HepG2 (cell line): ENCODE results near the gene THRA. TPM values are rescaled to one million over a fixed set of nuclear protein-coding genes. Genes with fewer than 3 reads are reported as not detected.
A peak's percentile ranks its signal among the peaks of the same experiment; 100 is the strongest.

Experiments used
- ATAC-seq: fragments of 200-7000 bp; cut with Tn5 transposase; 3 replicates; pipeline ENCODE4 v1.9.1; 2020; ENCODE audit warnings: mild to moderate bottlenecking, moderate library complexity
- BruUV-seq: library from RNA; stranded (reverse); fragments of 400-500 nt; replicated peaks from 2 replicates; lab custom pipeline; 2021; lab: Mats Ljungman, UMichigan
- CTCF ChIA-PET: fragments of 300-600 bp; formaldehyde crosslinking; extraction: SDS; loops from one replicate; lab custom pipeline; 2021; ENCODE audit warnings: low total read pairs, inconsistent platforms, low intra/inter-chr PET ratio; lab: Yijun Ruan, JAX
- POLR2A ChIA-PET: fragments of 350-600 bp; sonication (Branson Sonifier 250); formaldehyde crosslinking; loops from one replicate; lab custom pipeline; 2020; ENCODE audit warnings: antibody characterized with exemption, inconsistent platforms; lab: Yijun Ruan, JAX
- DNase-seq: peaks from one replicate; pipeline ENCODE4 v3.0.0-alpha.2; 2015; ENCODE audit warnings: low spot score
- FAIRE-seq: peaks from 3 replicates; lab custom pipeline; 2011; peaks lifted over from hg19 to GRCh38; lab: Jason Lieb, UNC
- H2AFZ ChIP-seq: one replicate; pipeline ENCODE4 v1.6.1; 2011; ENCODE audit warnings: low read length, inconsistent platforms
- H3K27ac ChIP-seq: fragments of 300-600 bp; 3 replicates; pipeline ENCODE4 v1.8.0; 2011; ENCODE audit warnings: mixed run types, mild to moderate bottlenecking, mixed read lengths, low read length, inconsistent platforms; ENCODE audit not compliant: insufficient read depth; ENCODE audit errors: extremely low read length
- H3K27me3 ChIP-seq, 2 experiments: fragments of 200-600 bp in 1 of 2; 2 replicates in 1 of 2; 3 replicates in 1 of 2; pipeline versions ENCODE4 v1.6.0 to v1.8.0; 2011; ENCODE audit warnings: low read length in 2 of 2, mild to moderate bottlenecking in 2 of 2, moderate library complexity in 2 of 2, inconsistent platforms in 1 of 2; ENCODE audit not compliant: insufficient read depth in 2 of 2, control insufficient read depth in 1 of 2
- H3K36me3 ChIP-seq, 2 experiments: fragments of 200-600 bp in 1 of 2; replicated peaks in 1 of 2; 2 replicates in 1 of 2; 3 replicates in 1 of 2; pipeline versions ENCODE4 v1.5.1 to v1.8.0; 2011; ENCODE audit warnings: low read length in 2 of 2, inconsistent platforms in 1 of 2; ENCODE audit not compliant: insufficient read depth in 2 of 2, control insufficient read depth in 1 of 2
- H3K4me1 ChIP-seq: 2 replicates; pipeline ENCODE4 v1.5.1; 2012; ENCODE audit warnings: low read length, inconsistent platforms; ENCODE audit not compliant: insufficient read depth
- H3K4me2 ChIP-seq: 2 replicates; pipeline ENCODE4 v1.6.0; 2011; ENCODE audit warnings: low read depth, low read length, inconsistent platforms
- H3K4me3 ChIP-seq, 3 experiments: fragments of 200-600 bp in 1 of 3; sonication (generic), shearing (Covaris generic) in 1 of 3; replicated peaks in 1 of 3; 2 replicates each; pipeline ENCODE4 v1.5.1; 2011 to 2016; ENCODE audit warnings: low read length in 3 of 3, inconsistent platforms in 2 of 3, low read depth in 2 of 3, mild to moderate bottlenecking in 2 of 3, control low read depth in 1 of 3, mixed read lengths in 1 of 3; ENCODE audit not compliant: insufficient read depth in 1 of 3
- H3K79me2 ChIP-seq: one replicate; pipeline ENCODE4 v1.6.1; 2011; ENCODE audit warnings: low read length, inconsistent platforms; ENCODE audit not compliant: insufficient read depth
- H3K9ac ChIP-seq: 2 replicates; pipeline ENCODE4 v1.6.0; 2011; ENCODE audit warnings: mild to moderate bottlenecking, low read depth, low read length, inconsistent platforms; ENCODE audit not compliant: insufficient read depth
- H3K9me3 ChIP-seq: 2 replicates; pipeline ENCODE4 v1.5.1; 2012; ENCODE audit warnings: mild to moderate bottlenecking, low read length
- H4K20me1 ChIP-seq: 2 replicates; pipeline ENCODE4 v1.6.0; 2011; ENCODE audit warnings: inconsistent platforms, mild to moderate bottlenecking, low read length, moderate library complexity; ENCODE audit not compliant: insufficient read depth
- CENPT ChIP-seq: sonication (generic); formaldehyde crosslinking; IDR thresholded peaks from 2 replicates; pipeline ENCODE4 v1.8.0; 2022; ENCODE audit warnings: low read depth, mild to moderate bottlenecking, moderate library complexity, missing genetic modification reagents
- E2F5 ChIP-seq: sonication (generic); formaldehyde crosslinking; conservative IDR thresholded peaks from 2 replicates; pipeline ENCODE4 v1.4.0; 2020; ENCODE audit warnings: missing genetic modification reagents
- HNRNPLL ChIP-seq: fragments of 200-400 bp; formaldehyde crosslinking; IDR thresholded peaks from 2 replicates; pipeline ENCODE4 v1.6.1; 2017; ENCODE audit warnings: mild to moderate bottlenecking, low read depth, low read length; ENCODE audit not compliant: poor library complexity, severe bottlenecking
- KDM6A ChIP-seq: IDR thresholded peaks from 2 replicates; pipeline ENCODE4 v1.6.1; 2016; ENCODE audit warnings: low read depth
- NFRKB ChIP-seq: fragments of 450-650 bp; IDR thresholded peaks from 2 replicates; pipeline ENCODE4 v1.6.1; 2017
- ONECUT2 ChIP-seq: sonication (generic); formaldehyde crosslinking; IDR thresholded peaks from 2 replicates; pipeline ENCODE4 v1.4.0; 2020; ENCODE audit warnings: missing genetic modification reagents
- SMAD1 ChIP-seq: sonication (generic); formaldehyde crosslinking; IDR thresholded peaks from 2 replicates; pipeline ENCODE4 v1.4.0; 2020; ENCODE audit warnings: missing genetic modification reagents, low read depth, mild to moderate bottlenecking, borderline replicate concordance
- SOX6 ChIP-seq, 2 experiments: fragments of 450-650 bp in 1 of 2; sonication (generic) in 1 of 2; formaldehyde crosslinking in 1 of 2; IDR thresholded peaks; 2 replicates each; pipeline versions ENCODE4 v1.4.0 to v1.6.1; 2017 to 2020; ENCODE audit warnings: antibody characterized with exemption in 1 of 2, mild to moderate bottlenecking in 1 of 2, missing genetic modification reagents in 1 of 2
- SP1 ChIP-seq, 2 experiments: fragments of 450-650 bp in 1 of 2; sonication (generic) in 1 of 2; formaldehyde crosslinking in 1 of 2; IDR thresholded peaks; 2 replicates each; pipeline versions ENCODE4 v1.4.0 to v1.6.1; 2016 to 2020; ENCODE audit warnings: missing genetic modification reagents in 1 of 2
- TRIM22 ChIP-seq: fragments of 450-650 bp; IDR thresholded peaks from 2 replicates; pipeline ENCODE4 v1.6.1; 2017
- ZBTB25 ChIP-seq: IDR thresholded peaks from 2 replicates; pipeline ENCODE4 v1.6.1; 2018; ENCODE audit warnings: missing genetic modification reagents
- ZNF646 ChIP-seq: sonication (generic); formaldehyde crosslinking; IDR thresholded peaks from 2 replicates; pipeline ENCODE4 v1.9.0; 2021; ENCODE audit warnings: mild to moderate bottlenecking, missing genetic modification reagents
- ZNF746 ChIP-seq: sonication (generic); formaldehyde crosslinking; IDR thresholded peaks from 2 replicates; pipeline ENCODE4 v1.8.0; 2022; ENCODE audit warnings: mild to moderate bottlenecking, missing genetic modification reagents
- WGBS: methylation state at CpG from one replicate; pipeline ENCODE4 v1.1.6; 2017; ENCODE audit warnings: low lambda C conversion rate; 5-methylcytosine and 5-hydroxymethylcytosine counted together
- in situ Hi-C: cut with HindIII; loops from 2 replicates; pipeline ENCODE4 v1.10.0; 2017; ENCODE audit warnings: low pct_unique_long_range_greater_than_20kb; ENCODE audit not compliant: extremely low pct_ligation_motif_present
- intact Hi-C: fragments of 100-400 bp; cut with micrococcal nuclease; formaldehyde crosslinking; loops from one replicate; pipeline ENCODE4 v1.10.0; 2022; ENCODE audit not compliant: unreplicated experiment
- polyA plus RNA-seq, 8 experiments: library from polyadenylated mRNA; depleted of rRNA in 3 of 8; stranded (reverse) in 7 of 8; unstranded in 1 of 8; fragments of >200 nt; fragmentation: Illumina TruSeq in 4 of 8; extraction: Trizol in 4 of 8; gene quantifications; 2 replicates each; pipeline versions ENCODE4 v1.2.1 to v1.2.3, GENCODE V29; 2011 to 2016; ENCODE audit warnings: low read depth in 4 of 8, missing spikeins in 1 of 8, mixed read lengths in 1 of 8; ENCODE audit not compliant: insufficient read depth in 1 of 8
- total RNA-seq, 5 experiments: library from RNA; depleted of rRNA; stranded (reverse); fragments of >200 nt; fragmentation: Illumina TruSeq; extraction: Trizol; gene quantifications; 2 replicates each; pipeline ENCODE4 v1.2.3, GENCODE V29; 2016; ENCODE audit warnings: low read depth in 1 of 5

Gene THRA
- total and polyA plus RNA-seq, 2 of the 13 experiments (the other 11 are each of a cell fraction or from before 2014, with no cell fraction given) = 8.0 to 9.9 TPM

GRCh38 chr17:40087049-40087794, 24.5 kb downstream of the THRA start:
- WGBS = 91% methylated on average over 6 of the region's 6 CpGs
- Histone ChIP-seq H3K27ac (no peak overlapping the region), H4K20me1 (no peaks in the 10 kb centered on the region), H2AFZ (no peak overlapping the region), H3K9ac (no peak overlapping the region), H3K4me2 (no peak overlapping the region), H3K4me3 (no peak overlapping the region), H3K27me3 (no peaks in the 10 kb centered on the region), H3K36me3 (peaks cover 21 to 43% of the 10 kb centered on the region in 2 experiments), H3K4me1 (0 out of 2 replicates have a peak, but pooled peaks cover 13% of the 10 kb centered on the region), H3K79me2 (no peaks in the 10 kb centered on the region), H3K9me3 (no peaks in the 10 kb centered on the region)
- DNase-seq (no peak), FAIRE-seq (peak; percentile 90), ATAC-seq (no peak)
- ChIA-PET POLR2A (interaction anchor here (1.0 to 1.7 kb wide), 8 partner anchors 12 to 53 kb away, joined by 3 to 8 read pairs (median 5); partner anchors contain the start of genes CASC3, MED24 and NR1D1), CTCF (interaction anchor here (0.7 to 2.2 kb wide), 6 partner anchors 10 to 73 kb away, joined by 3 to 11 read pairs (median 7); no protein-coding TSS in a partner anchor)
- in situ Hi-C loops = loop anchor here (5.0 kb wide), 1 partner anchor 50 kb away; no protein-coding TSS in a partner anchor
- BruUV-seq = no TSS peak
- intact Hi-C loops = no loop called here
- no peak for TF ChIP-seq ONECUT2 (CRISPR knock-in tag)
- 0 out of 2 replicates have a peak, but pooled peaks have one; percentile 80 for TF ChIP-seq SOX6 (IDR thresholded peaks at IDR 0.05)
- no peak for TF ChIP-seq SOX6 (CRISPR knock-in tag; IDR thresholded peaks at IDR 0.05)
- no peak for TF ChIP-seq E2F5 (CRISPR knock-in tag)
- TF ChIP-seq SMAD1 = no peak
- TF ChIP-seq SP1 (IDR thresholded peaks at IDR 0.05) = peak; percentile 40; the same call in 1 of the 2 replicates
- TF ChIP-seq SP1 (CRISPR knock-in tag; IDR thresholded peaks at IDR 0.05) = no peak
- TF ChIP-seq ZNF746 (CRISPR knock-in tag) = no peak
- TF ChIP-seq NFRKB = 0 out of 2 replicates have a peak, but pooled peaks have one; percentile 40
- peak; percentile 62; the same call in 1 of the 2 replicates for TF ChIP-seq TRIM22
- no peak for TF ChIP-seq ZBTB25 (CRISPR knock-in tag)
- peak; percentile 64; the same call in 1 of the 2 replicates for TF ChIP-seq ZNF646
- no peak for TF ChIP-seq HNRNPLL
- TF ChIP-seq KDM6A (CRISPR knock-in tag) = no peak
- TF ChIP-seq CENPT = no peak
